GM18505 (cell line): ENCODE data around the gene CCRL2.
A peak's percentile ranks its signal among the peaks of the same experiment; 100 is the strongest.
"Not testable (repeated sequence)": the region's sequence is repeated elsewhere in the genome, so short reads cannot be mapped to it uniquely, and the experiment has no call there.

ENCODE experiments used
- ATAC-seq: cut with Tn5 transposase; IDR thresholded peaks from one replicate; pipeline ENCODE4 v1.9.1; 2021; ENCODE audit not compliant: unreplicated experiment
- POLR2A ChIP-seq: IDR thresholded peaks from 4 replicates; pipeline ENCODE4 v1.6.1; 2011; ENCODE audit warnings: borderline replicate concordance; ENCODE audit not compliant: insufficient read depth, insufficient read length; ENCODE audit errors: extremely low read depth

CCRL2 gene

GRCh38 chr3:46422617-46423016 is 15.6 kb downstream of the CCRL2 start:
- ATAC-seq, result no peak
- TF ChIP-seq POLR2A, result no peak

GRCh38 chr3:46423588-46423987 is 16.5 kb downstream of the CCRL2 start:
- TF ChIP-seq POLR2A, result no peak

GRCh38 chr3:46426476-46426875 is 19.4 kb downstream of the CCRL2 start:
- ATAC-seq, result not testable (repeated sequence)

More at GRCh38 chr3:46423588-46423987, 16.5 kb downstream of the CCRL2 start:
- no peak for ATAC-seq

- ATAC-seq, result not testable (repeated sequence)
These were observed 20.3 kb downstream of the CCRL2 start for GRCh38 chr3:46427404-46427803.

- no peak for ATAC-seq
- no peak for TF ChIP-seq POLR2A
These were observed 21.1 kb downstream of the CCRL2 start for GRCh38 chr3:46427916-46428833.

- no peak for TF ChIP-seq POLR2A
- no peak for ATAC-seq
These were observed 22.2 kb downstream of the CCRL2 start for GRCh38 chr3:46429250-46429649.

GRCh38 chr3:46429671-46430070 is 22.6 kb downstream of the CCRL2 start:
- TF ChIP-seq POLR2A, result no peak
- ATAC-seq, result no peak

GRCh38 chr3:46430879-46431278 is 23.8 kb downstream of the CCRL2 start:
- not testable (repeated sequence) for ATAC-seq

GRCh38 chr3:46431905-46432304 is 24.8 kb downstream of the CCRL2 start:
- not testable (repeated sequence) for ATAC-seq

- not testable (repeated sequence) for ATAC-seq
These were observed 26.1 kb downstream of the CCRL2 start for GRCh38 chr3:46433118-46433517.

- ATAC-seq, result no peak
- no peak for TF ChIP-seq POLR2A
These were observed 26.8 kb downstream of the CCRL2 start for GRCh38 chr3:46433841-46434240.

- no peak for ATAC-seq
- no peak for TF ChIP-seq POLR2A
These were observed 28.1 kb downstream of the CCRL2 start for GRCh38 chr3:46435081-46435726.

GRCh38 chr3:46438831-46439230 is 31.8 kb downstream of the CCRL2 start:
- no peak for TF ChIP-seq POLR2A
- ATAC-seq, result no peak

- TF ChIP-seq POLR2A, result no peak
- ATAC-seq, result peak; percentile 73
These were observed 33.7 kb downstream of the CCRL2 start for GRCh38 chr3:46440531-46441294.
